Stimulated activated CD8-positive, alpha-beta memory T cell treated with anti-CD3 and anti-CD28 coated beads, Interleukin-2, amount 100 ng/mL, for 48 hours (primary cell): Measurements from ENCODE around the gene ANGPTL7.
"Not testable (repeated sequence)": the region's sequence is repeated elsewhere in the genome, so short reads cannot be mapped to it uniquely, and the experiment has no call there.

ENCODE experiments used
- DNase-seq, 2 donors: peaks; one replicate each; pipeline ENCODE4 v3.0.0-alpha.2; 2020; ENCODE audit warnings: low read depth in 2 of 2

The ANGPTL7 gene

DNA sequence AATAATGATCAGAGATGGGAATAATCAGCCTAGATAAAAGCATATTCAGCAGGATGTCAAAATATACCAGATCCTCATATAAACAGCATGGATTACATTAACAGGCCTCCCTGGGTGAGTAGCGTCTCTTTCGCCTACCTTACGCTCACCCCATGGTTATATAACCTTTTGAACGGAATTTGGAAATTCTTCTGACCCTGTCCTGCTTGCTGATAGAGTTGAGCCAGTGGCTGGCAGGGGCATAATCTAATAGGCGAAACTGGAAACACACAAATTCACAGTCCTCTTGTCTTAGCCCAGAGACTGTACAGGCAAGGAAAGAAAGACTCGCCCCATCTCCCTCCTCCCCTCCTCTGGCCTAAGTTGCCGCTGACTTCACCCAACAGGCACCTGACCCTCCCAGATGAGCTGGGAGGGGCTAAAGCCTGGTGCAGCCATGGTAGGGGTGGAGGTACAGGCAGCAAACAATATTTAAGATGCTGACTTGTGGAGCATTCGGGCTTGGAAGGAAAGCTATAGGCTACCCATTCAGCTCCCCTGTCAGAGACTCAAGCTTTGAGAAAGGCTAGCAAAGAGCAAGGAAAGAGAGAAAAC, at the start of gene ANGPTL7:
TSS of gene ANGPTL7 (plus strand) at position 498 of the 594 bp plus-strand sequence. CDS start 225 bp downstream, outside the sequence.
- no peak for DNase-seq

DNA sequence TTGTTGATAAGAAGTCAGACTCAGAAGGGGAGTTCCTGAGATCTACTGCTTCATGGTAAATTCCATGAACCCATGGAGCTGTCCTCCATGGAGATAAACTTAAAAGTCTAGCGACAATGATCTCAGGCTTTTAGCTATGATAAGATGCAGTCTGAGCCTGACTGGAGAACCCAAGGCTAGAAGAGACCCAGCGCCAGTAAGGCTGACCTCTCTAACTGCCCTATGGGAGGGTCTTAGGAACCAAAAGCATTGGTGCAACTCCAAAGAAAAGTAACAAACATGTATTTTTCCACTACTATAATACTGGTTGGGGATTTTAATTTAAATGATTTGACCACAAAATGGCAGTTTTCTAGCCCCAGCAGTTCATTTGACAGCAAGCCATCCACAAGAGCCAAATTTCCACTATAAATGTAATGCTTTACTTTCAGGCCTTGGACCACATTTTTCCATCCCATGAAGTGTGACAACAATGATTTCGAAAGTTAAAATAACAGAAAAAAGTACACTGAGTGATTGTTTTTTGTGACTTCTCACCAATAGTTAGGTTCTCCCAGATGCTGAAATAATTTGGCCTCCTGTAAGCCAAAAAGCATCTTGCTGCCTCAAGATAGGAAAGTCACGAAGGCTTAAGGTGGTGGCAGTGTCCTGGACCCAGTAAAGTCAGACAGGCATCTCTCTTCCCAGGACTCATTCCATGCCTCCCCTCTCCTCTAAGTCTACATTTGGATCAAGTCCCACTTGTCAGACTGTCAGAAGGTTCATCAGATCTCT, 46.4 kb upstream of the ANGPTL7 start:
- DNase-seq, result no peak

DNA sequence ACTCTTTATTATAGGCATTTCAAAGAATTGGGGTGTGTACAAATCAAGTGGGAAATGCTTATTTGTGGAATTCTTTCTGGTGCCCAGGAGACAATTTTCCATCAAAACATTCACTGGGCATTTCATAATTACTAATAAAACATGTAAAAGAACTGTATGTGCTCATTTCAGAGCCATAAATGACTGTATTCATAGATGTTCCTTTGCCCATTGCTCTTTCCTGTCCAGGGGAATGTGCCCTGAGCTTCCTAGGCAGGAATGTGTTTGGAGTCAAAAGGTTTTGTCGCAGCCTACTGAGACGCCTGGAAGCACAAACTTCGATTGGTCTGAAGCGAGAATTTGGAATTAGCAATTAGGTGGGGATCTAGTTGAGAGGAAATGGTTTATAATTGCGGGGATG, 45.8 kb upstream of the ANGPTL7 start:
- no peak for DNase-seq

- no peak for DNase-seq
Measured at GRCh38 chr1:11143907-11144306, 45.2 kb upstream of the ANGPTL7 start.

- no peak for DNase-seq
Measured at GRCh38 chr1:11144570-11145256, 44.4 kb upstream of the ANGPTL7 start.

- no peak for DNase-seq
Measured at GRCh38 chr1:11145741-11146140, 43.4 kb upstream of the ANGPTL7 start.

DNA sequence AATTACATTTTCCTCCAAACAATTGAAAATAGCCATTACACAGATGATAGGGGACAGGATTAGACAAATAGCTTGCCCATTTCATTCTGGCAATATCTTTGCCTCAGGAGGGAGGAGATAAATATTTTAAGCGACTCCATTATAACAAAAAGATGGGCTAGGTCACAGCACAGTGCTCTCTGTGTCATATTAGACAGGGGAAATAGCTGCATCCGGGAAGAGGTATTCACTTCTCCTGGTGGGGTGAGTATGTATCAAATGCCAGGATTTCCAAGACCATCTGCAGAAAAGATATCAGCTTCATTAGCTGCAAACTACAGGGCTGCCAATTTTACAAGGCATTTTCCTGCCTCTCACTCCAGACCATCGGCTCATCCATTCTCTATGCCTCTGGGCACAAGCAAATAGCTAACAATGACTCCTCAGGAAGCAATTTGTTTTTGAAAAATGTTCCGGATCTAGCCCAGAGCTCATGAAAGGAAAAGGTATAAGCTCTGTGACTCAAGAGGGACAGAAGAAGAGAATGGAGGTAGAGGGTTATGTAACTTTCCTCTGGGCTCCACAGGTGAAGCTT, 41.9 kb upstream of the ANGPTL7 start:
- DNase-seq, result no peak

DNA sequence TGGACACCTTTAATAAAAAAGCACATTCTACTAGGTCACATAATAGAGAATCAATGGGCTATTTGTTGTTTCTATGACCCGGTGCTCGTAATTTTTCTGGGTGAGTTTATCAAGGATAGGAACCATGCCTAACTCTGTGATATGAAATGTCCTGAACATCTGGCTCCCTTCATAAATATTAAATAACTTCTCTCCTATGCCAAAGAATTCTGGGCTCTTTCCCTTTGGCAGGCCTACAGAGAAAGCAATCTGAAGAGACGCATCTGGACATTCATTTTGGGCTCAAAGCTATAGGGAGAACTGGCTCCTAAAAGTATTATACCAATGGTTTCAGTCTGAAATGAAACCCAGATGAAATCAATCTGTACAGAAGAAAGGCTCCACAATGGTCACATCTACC, 38.8 kb upstream of the ANGPTL7 start:
- DNase-seq, result no peak

DNA sequence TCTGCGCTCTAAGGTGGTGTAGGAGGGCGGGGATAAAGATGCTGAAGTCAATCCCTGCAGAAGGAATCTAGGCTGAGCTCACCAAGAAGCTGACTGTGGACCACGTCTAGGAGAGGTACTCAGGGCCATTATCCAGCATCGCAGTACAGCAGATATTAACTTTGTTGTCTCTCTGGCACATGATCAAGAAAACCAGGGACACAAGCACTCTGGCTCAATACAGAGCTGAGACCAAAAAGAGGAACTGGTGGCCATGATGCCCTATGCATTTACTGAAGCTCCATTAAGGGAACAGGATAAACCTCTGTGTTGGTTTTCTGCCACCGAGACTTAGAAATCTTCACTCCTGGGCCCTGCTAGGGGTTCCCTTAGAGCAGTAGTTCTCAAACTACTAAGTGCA, 38.0 kb upstream of the ANGPTL7 start:
- no peak for DNase-seq

- DNase-seq, result no peak
Measured at GRCh38 chr1:11151826-11152612, 37.1 kb upstream of the ANGPTL7 start.

- no peak for DNase-seq
Measured at GRCh38 chr1:11152755-11153154, 36.4 kb upstream of the ANGPTL7 start.

GRCh38 chr1:11153184-11153583, 36.0 kb upstream of the ANGPTL7 start:
- no peak for DNase-seq

GRCh38 chr1:11156441-11156840, 32.7 kb upstream of the ANGPTL7 start:
- DNase-seq, result no peak

DNA sequence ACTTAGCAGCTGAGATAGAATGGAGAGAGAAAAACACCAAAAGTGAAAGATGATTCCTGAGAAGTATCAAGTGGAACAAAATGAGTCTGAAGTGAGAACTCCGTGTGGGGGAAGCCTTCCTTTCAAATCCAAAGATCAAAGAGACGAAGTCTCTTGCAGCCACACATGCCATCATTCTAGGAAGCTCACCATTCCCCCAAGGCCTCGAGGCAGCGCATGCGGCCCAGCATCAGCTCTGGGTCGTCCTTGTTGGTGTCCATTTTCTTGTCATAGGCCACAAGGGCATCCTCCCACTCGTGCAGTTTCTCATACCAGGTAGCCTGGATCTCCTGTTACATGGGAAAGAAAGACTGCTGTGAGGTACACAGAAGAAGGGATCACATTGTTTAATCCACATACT, 32.2 kb upstream of the ANGPTL7 start:
- DNase-seq, result peak in 1 of 2 donors; percentile 8

GRCh38 chr1:11157394-11157793, 31.8 kb upstream of the ANGPTL7 start:
- no peak for DNase-seq

DNA sequence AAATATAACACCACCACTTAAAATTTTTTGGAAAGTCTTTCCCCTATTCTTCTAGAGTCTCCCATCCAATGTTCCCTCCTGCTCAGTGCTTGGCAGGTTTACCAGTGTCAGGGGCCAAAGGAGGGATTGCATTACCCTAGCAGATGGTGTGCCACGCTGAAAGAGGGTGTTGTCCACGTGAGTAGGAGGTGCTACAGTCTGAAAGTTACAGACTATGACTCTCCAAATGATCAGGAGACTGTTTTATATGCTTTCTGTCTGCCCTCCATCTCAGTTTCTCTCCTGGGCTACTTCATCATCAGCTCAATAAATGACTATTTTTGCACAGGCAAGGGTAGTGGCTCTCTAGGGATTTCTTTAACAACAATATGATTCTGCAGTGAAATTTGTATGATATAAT, 31.3 kb upstream of the ANGPTL7 start:
- no peak for DNase-seq

GRCh38 chr1:11158291-11158690, 30.9 kb upstream of the ANGPTL7 start:
- no peak for DNase-seq

- DNase-seq, result no peak
Measured at GRCh38 chr1:11158720-11159321, 30.3 kb upstream of the ANGPTL7 start.

DNA sequence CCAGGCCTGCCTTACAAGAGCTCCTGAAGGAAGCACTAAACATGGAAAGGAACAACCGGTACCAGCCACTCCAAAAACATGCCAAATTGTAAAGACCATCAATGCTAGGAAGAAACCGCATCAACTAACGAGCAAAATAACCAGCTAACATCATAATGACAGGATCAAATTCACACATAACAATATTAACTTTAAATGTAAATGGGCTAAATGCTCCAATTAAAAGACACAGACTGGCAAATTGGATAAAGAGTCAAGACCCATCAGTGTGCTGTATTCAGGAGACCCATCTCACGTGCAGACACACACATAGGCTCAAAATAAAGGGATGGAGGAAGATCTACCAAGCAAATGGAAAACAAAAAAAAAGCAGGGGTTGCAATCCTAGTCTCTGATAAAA, 26.4 kb upstream of the ANGPTL7 start:
- DNase-seq, result not testable (repeated sequence)

DNA sequence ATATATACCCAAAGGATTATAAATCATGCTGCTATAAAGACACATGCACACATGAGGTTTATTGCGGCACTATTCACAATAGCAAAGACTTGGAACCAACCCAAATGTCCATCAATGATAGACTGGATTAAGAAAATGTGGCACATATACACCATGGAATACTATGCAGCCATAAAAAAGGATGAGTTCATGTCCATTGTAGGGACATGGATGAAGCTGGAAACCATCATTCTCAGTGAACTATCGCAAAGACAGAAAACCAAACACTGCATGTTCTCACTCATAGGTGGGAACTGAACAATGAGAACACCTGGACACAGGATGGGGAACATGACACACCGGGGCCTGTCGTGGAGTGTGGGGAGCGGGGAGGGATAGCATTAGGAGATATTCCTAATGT, 22.4 kb upstream of the ANGPTL7 start:
- not testable (repeated sequence) for DNase-seq

GRCh38 chr1:11168731-11169130, 20.4 kb upstream of the ANGPTL7 start:
- DNase-seq, result no peak
